GM12873 (cell line): ENCODE measurements around the gene LRRC46.

Experiments
- CTCF ChIP-seq: IDR thresholded peaks from 2 replicates; pipeline ENCODE4 v1.5.1; 2012; ENCODE audit warnings: low read depth, mild to moderate bottlenecking, moderate library complexity, low read length, control low read depth; ENCODE audit not compliant: insufficient read depth; ENCODE audit errors: missing control alignments

LRRC46 gene

GRCh38 chr17:47834756-47835155, 3.3 kb downstream of the LRRC46 start:
- no peak for TF ChIP-seq CTCF

GRCh38 chr17:47836601-47837000, 5.1 kb downstream of the LRRC46 start:
- no peak for TF ChIP-seq CTCF

- no peak for TF ChIP-seq CTCF
Observed at GRCh38 chr17:47837401-47838039, 6.0 kb downstream of the LRRC46 start.

- no peak for TF ChIP-seq CTCF
Observed at GRCh38 chr17:47838636-47839035, 7.2 kb downstream of the LRRC46 start.

GRCh38 chr17:47839071-47839470, 7.6 kb downstream of the LRRC46 start:
- TF ChIP-seq CTCF = no peak

GRCh38 chr17:47840001-47840741, 8.7 kb downstream of the LRRC46 start:
- TF ChIP-seq CTCF = no peak

GRCh38 chr17:47840742-47841487, 9.4 kb downstream of the LRRC46 start, which contains the start of gene SCRN2:
Gene SCRN2, minus strand, starts transcription at chr17:47841273. Its CDS starts 430 bp downstream, at chr17:47840843.
- peak; percentile 93 for TF ChIP-seq CTCF
